Measurements from ENCODE around the gene KRT76.

The KRT76 gene

DNA sequence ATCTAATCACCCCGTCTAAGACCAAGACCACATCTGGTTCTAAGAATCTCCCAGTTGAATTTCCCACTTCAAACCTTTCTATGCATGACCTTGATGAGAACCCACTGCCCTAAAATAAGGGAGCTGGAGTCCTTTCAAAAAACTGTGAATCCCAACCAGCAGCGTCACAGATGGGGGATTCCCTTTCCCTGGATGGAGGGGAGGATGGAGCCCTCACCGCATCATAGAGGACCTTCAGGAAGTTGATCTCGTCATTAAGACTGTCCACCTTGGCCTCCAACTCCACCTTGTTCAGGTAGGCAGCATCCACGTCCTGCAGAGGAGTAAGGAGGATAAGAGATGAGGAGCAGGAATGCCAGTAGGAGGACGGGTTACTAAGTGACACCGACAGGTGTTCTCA, 32.0 kb upstream of the KRT76 start:
- no peak for TF ChIP-seq FOXP2 (optimal IDR thresholded peaks at IDR 0.05; ENCODE audit: borderline replicate concordance, extremely low read depth, extremely low read length, insufficient read depth)
- TF ChIP-seq, protein P1, sequence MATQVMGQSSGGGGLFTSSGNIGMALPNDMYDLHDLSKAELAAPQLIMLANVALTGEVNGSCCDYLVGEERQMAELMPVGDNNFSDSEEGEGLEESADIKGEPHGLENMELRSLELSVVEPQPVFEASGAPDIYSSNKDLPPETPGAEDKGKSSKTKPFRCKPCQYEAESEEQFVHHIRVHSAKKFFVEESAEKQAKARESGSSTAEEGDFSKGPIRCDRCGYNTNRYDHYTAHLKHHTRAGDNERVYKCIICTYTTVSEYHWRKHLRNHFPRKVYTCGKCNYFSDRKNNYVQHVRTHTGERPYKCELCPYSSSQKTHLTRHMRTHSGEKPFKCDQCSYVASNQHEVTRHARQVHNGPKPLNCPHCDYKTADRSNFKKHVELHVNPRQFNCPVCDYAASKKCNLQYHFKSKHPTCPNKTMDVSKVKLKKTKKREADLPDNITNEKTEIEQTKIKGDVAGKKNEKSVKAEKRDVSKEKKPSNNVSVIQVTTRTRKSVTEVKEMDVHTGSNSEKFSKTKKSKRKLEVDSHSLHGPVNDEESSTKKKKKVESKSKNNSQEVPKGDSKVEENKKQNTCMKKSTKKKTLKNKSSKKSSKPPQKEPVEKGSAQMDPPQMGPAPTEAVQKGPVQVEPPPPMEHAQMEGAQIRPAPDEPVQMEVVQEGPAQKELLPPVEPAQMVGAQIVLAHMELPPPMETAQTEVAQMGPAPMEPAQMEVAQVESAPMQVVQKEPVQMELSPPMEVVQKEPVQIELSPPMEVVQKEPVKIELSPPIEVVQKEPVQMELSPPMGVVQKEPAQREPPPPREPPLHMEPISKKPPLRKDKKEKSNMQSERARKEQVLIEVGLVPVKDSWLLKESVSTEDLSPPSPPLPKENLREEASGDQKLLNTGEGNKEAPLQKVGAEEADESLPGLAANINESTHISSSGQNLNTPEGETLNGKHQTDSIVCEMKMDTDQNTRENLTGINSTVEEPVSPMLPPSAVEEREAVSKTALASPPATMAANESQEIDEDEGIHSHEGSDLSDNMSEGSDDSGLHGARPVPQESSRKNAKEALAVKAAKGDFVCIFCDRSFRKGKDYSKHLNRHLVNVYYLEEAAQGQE (IDR thresholded peaks at IDR 0.05; ENCODE audit: insufficient read depth in 1 of 2, low read depth in 2 of 2, low read length in 2 of 2): no peak
- TF ChIP-seq POLR2AphosphoS5 (IDR thresholded peaks at IDR 0.05; ENCODE audit: low read depth, low read length): no peak
- no peak for TF ChIP-seq TAF1 (IDR thresholded peaks at IDR 0.05; ENCODE audit: borderline replicate concordance, insufficient read depth, low read length)
- no peak for TF ChIP-seq SIN3A (IDR thresholded peaks at IDR 0.05; ENCODE audit: borderline replicate concordance, insufficient read depth, low read length)

DNA sequence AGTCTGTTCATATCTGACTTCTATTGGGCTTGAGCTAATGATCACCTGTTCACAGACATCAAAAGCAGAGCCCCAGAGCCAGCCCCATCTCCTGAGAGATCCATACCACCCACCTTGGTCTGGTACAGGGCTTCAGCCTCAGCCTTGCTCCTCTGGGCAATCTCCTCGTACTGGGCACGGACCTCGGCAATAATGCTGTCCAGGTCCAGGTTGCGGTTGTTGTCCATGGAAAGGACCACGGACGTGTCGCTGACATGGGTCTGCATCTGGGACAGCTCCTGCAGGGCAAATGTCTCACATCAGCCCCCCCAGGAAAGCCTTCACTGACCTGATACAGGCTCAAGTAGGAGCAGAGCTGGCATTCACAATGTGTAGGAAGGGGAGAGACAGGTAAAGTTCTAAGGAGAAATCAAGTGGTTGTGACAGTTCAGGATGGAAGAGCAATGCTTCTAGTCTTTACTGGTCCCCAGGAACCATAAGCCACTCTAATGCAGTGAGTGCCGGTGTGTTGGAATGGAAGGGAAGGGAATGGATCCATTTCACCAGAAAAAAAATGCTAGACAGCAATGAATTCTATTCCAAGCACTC, 31.5 kb upstream of the KRT76 start:
- no peak for TF ChIP-seq POLR2AphosphoS5 (IDR thresholded peaks at IDR 0.05; ENCODE audit: low read depth, low read length)
- no peak for TF ChIP-seq TAF1 (IDR thresholded peaks at IDR 0.05; ENCODE audit: borderline replicate concordance, insufficient read depth, low read length)
- TF ChIP-seq, protein P1 (IDR thresholded peaks at IDR 0.05; ENCODE audit: insufficient read depth in 1 of 2, low read depth in 2 of 2, low read length in 2 of 2): no peak
- TF ChIP-seq SIN3A (IDR thresholded peaks at IDR 0.05; ENCODE audit: borderline replicate concordance, insufficient read depth, low read length): no peak
- TF ChIP-seq FOXP2 (optimal IDR thresholded peaks at IDR 0.05; ENCODE audit: borderline replicate concordance, extremely low read depth, extremely low read length, insufficient read depth): no peak

DNA sequence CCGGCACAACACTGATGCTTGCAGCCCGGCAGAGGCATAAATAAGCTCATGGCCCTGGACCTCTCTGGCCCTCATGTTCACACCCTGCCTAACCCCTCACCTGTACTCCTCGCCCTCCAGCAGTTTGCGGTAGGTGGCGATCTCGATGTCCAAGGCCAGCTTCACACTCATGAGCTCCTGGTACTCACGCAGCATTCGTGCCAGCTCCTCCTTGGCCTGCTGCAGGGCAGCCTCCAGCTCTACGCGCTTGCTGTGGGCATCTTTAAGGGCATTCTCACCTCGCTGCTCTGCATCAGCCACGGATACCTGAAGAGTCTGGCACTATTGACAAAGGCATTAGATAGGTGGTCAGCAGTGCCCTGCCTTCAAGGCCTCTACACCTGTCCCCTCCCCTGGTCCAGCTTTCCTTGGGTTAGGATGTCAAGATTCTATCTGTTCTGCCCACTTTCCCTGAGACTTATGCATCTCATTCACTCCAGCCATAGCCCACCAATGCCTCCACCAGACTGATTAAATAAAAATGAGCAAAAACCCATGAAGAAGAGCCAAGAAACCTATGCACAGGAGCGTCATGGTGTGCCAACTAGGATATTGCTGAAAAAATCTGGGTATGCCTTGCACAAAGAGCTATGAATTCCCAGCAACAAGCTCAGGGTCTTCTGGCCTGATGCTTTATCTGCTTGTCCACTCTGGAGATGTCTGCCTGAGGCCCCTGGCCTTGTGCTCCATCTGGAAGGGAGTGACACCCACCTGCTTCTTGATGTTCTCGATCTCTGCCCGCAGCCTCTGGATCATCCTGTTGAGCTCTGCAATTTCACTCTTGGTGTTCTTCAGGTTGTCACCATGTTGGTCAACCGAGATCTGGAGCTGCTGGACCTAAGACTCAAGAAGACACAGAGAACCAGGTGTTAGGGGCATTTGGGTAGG, 30.7 kb upstream of the KRT76 start:
- TF ChIP-seq SIN3A (IDR thresholded peaks at IDR 0.05; ENCODE audit: borderline replicate concordance, insufficient read depth, low read length) (no peak), FOXP2 (optimal IDR thresholded peaks at IDR 0.05; ENCODE audit: borderline replicate concordance, extremely low read depth, extremely low read length, insufficient read depth) (no peak), POLR2AphosphoS5 (IDR thresholded peaks at IDR 0.05; ENCODE audit: low read depth, low read length) (no peak), TAF1 (IDR thresholded peaks at IDR 0.05; ENCODE audit: borderline replicate concordance, insufficient read depth, low read length) (no peak)
- TF ChIP-seq, protein P1 (IDR thresholded peaks at IDR 0.05; ENCODE audit: insufficient read depth in 1 of 2, low read depth in 2 of 2, low read length in 2 of 2): no peak

DNA sequence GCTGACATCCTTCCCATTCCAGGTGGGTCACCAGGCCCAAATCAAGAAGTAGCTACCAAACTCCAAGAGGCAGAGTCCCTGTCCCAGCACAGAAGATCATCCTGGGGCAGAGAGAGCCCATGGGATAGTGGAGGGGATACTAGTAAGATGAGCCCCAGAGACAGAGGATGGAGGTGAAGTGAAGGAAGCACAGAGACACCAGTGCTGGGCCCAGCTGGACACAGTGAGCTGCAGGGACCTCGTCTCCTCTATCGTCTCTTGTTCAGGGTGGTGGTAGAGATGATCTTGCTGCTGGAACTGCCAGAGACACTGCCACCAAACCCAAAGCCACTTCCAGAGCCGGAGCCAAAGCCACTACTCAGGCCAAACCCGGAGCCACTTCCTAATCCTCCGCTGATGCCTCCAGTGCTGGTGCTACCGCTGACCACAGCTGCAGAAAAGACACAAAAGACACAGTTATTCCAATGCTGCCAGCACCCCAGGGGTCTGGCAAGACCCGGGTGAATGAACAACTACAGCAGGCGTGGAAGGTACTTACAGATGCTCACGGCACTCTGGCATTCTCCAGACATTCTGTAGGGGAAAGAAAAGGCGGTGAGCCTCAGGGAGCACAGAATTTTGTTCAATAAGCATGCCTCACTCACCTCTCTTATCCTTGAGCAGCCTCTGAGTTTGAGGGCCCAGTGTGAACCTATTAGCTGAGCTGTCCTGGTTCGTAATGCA, 29.8 kb upstream of the KRT76 start:
- TF ChIP-seq FOXP2 (optimal IDR thresholded peaks at IDR 0.05; ENCODE audit: borderline replicate concordance, extremely low read depth, extremely low read length, insufficient read depth) (no peak), POLR2AphosphoS5 (IDR thresholded peaks at IDR 0.05; ENCODE audit: low read depth, low read length) (no peak), SIN3A (IDR thresholded peaks at IDR 0.05; ENCODE audit: borderline replicate concordance, insufficient read depth, low read length) (no peak), TAF1 (IDR thresholded peaks at IDR 0.05; ENCODE audit: borderline replicate concordance, insufficient read depth, low read length) (no peak)
- TF ChIP-seq, protein P1 (IDR thresholded peaks at IDR 0.05; ENCODE audit: insufficient read depth in 1 of 2, low read depth in 2 of 2, low read length in 2 of 2): no peak
